ENCODE results near the gene CLC.
"Not testable (repeated sequence)": the region's sequence is repeated elsewhere in the genome, so short reads cannot be mapped to it uniquely, and the experiment has no call there.

The CLC gene

GRCh38 chr19:39729594-39729993, 8.2 kb downstream of the CLC start:
- no peak for DNase-seq (ENCODE audit: low read depth)

- DNase-seq (ENCODE audit: low read depth): no peak
Measured at GRCh38 chr19:39728040-39728439, 9.8 kb downstream of the CLC start.

GRCh38 chr19:39727070-39727800, 10.6 kb downstream of the CLC start:
- no peak for DNase-seq (ENCODE audit: low read depth)

GRCh38 chr19:39725995-39726394, 11.8 kb downstream of the CLC start:
- DNase-seq (ENCODE audit: low read depth): no peak

- not testable (repeated sequence) for DNase-seq (ENCODE audit: low read depth)
Measured at GRCh38 chr19:39720144-39720543, 17.7 kb downstream of the CLC start.

- DNase-seq (ENCODE audit: low read depth): no peak
Measured at GRCh38 chr19:39710333-39710890, 27.4 kb downstream of the CLC start.

GRCh38 chr19:39709026-39709872, 28.6 kb downstream of the CLC start:
- no peak for DNase-seq (ENCODE audit: low read depth)

GRCh38 chr19:39708594-39708993, 29.2 kb downstream of the CLC start:
- no peak for DNase-seq (ENCODE audit: low read depth)

- DNase-seq (ENCODE audit: low read depth): no peak
Measured at GRCh38 chr19:39705578-39706188, 32.1 kb downstream of the CLC start.

GRCh38 chr19:39704181-39705044, 33.4 kb downstream of the CLC start, which contains the start of gene LGALS14:
Gene LGALS14, plus strand, starts transcription at chr19:39704481. Its CDS starts 48 bp downstream, at chr19:39704529.
- no peak for DNase-seq (ENCODE audit: low read depth)

GRCh38 chr19:39701291-39701690, 36.5 kb downstream of the CLC start:
- no peak for DNase-seq (ENCODE audit: low read depth)

GRCh38 chr19:39698535-39698934, 39.3 kb downstream of the CLC start:
- DNase-seq (ENCODE audit: low read depth): no peak

GRCh38 chr19:39696387-39696786, 41.4 kb downstream of the CLC start:
- no peak for DNase-seq (ENCODE audit: low read depth)

- no peak for DNase-seq (ENCODE audit: low read depth)
Measured at GRCh38 chr19:39695759-39696158, 42.1 kb downstream of the CLC start.

- DNase-seq (ENCODE audit: low read depth): no peak
Measured at GRCh38 chr19:39692822-39693221, 45.0 kb downstream of the CLC start.

GRCh38 chr19:39692166-39692565, 45.7 kb downstream of the CLC start:
- no peak for DNase-seq (ENCODE audit: low read depth)

- not testable (repeated sequence) for DNase-seq (ENCODE audit: low read depth)
Measured at GRCh38 chr19:39688637-39689036, 49.2 kb downstream of the CLC start.

GRCh38 chr19:39686739-39687138, 51.1 kb downstream of the CLC start:
- DNase-seq (ENCODE audit: low read depth): no peak

GRCh38 chr19:39684267-39684666, 53.6 kb downstream of the CLC start:
- DNase-seq (ENCODE audit: low read depth): no peak

- no peak for DNase-seq (ENCODE audit: low read depth)
Measured at GRCh38 chr19:39681416-39681815, 56.4 kb downstream of the CLC start.
